HG03066 (cell line): ENCODE data around the gene HEATR3.

Experiments used
- ATAC-seq: cut with Tn5 transposase; IDR thresholded peaks from one replicate; pipeline ENCODE4 v1.9.1; 2021; ENCODE audit warnings: low read depth; ENCODE audit not compliant: unreplicated experiment

Gene HEATR3

GRCh38 chr16:50056226-50056625 lies 9.5 kb upstream of the HEATR3 start:
- no peak for ATAC-seq

- no peak for ATAC-seq
Measured at GRCh38 chr16:50058091-50058771, 7.5 kb upstream of the HEATR3 start.

- no peak for ATAC-seq
Measured at GRCh38 chr16:50059111-50059510, 6.7 kb upstream of the HEATR3 start.

- ATAC-seq: no peak
Measured at GRCh38 chr16:50059669-50060068, 6.1 kb upstream of the HEATR3 start.

GRCh38 chr16:50061326-50061725 lies 4.4 kb upstream of the HEATR3 start:
- ATAC-seq: no peak

- no peak for ATAC-seq
Measured at GRCh38 chr16:50065241-50065623, 538 bp upstream of the HEATR3 start.

GRCh38 chr16:50066482-50067289 lies 916 bp downstream of the HEATR3 start:
- ATAC-seq: no peak

GRCh38 chr16:50067290-50067853 lies 1.6 kb downstream of the HEATR3 start:
- ATAC-seq: no peak

GRCh38 chr16:50068550-50068949 lies 2.8 kb downstream of the HEATR3 start:
- no peak for ATAC-seq

GRCh38 chr16:50069060-50069459 lies 3.3 kb downstream of the HEATR3 start:
- no peak for ATAC-seq

GRCh38 chr16:50071075-50071671 lies 5.4 kb downstream of the HEATR3 start:
- ATAC-seq: no peak

GRCh38 chr16:50072730-50073129 lies 7.0 kb downstream of the HEATR3 start:
- no peak for ATAC-seq

GRCh38 chr16:50079397-50080140 lies 13.8 kb downstream of the HEATR3 start:
- ATAC-seq: no peak

- ATAC-seq: no peak
Measured at GRCh38 chr16:50081428-50082018, 15.8 kb downstream of the HEATR3 start.

GRCh38 chr16:50083996-50084395 lies 18.2 kb downstream of the HEATR3 start:
- no peak for ATAC-seq

- ATAC-seq: no peak
Measured at GRCh38 chr16:50086176-50086575, 20.4 kb downstream of the HEATR3 start.

- no peak for ATAC-seq
Measured at GRCh38 chr16:50088302-50088701, 22.5 kb downstream of the HEATR3 start.

GRCh38 chr16:50092891-50093290 lies 27.1 kb downstream of the HEATR3 start:
- ATAC-seq: no peak

- ATAC-seq: no peak
Measured at GRCh38 chr16:50093607-50094539, 28.1 kb downstream of the HEATR3 start.
